VCaP (cell line): ENCODE measurements around the gene KRTAP10-2.
"Not testable (repeated sequence)": the region's sequence is repeated elsewhere in the genome, so short reads cannot be mapped to it uniquely, and the experiment has no call there.

Source experiments
- H3K27ac ChIP-seq: fragments of 450-650 bp; 2 replicates; pipeline ENCODE4 v1.5.1; 2017
- TF ChIP-seq, protein P1 (sequence below): fragments of 450-650 bp; conservative IDR thresholded peaks from 2 replicates; pipeline ENCODE4 v1.5.1; 2017; ENCODE audit warnings: mild to moderate bottlenecking, moderate library complexity

Gene KRTAP10-2, protein sequence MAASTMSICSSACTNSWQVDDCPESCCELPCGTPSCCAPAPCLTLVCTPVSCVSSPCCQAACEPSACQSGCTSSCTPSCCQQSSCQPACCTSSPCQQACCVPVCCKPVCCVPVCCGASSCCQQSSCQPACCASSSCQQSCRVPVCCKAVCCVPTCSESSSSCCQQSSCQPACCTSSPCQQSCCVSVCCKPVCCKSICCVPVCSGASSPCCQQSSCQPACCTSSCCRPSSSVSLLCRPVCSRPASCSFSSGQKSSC

DNA sequence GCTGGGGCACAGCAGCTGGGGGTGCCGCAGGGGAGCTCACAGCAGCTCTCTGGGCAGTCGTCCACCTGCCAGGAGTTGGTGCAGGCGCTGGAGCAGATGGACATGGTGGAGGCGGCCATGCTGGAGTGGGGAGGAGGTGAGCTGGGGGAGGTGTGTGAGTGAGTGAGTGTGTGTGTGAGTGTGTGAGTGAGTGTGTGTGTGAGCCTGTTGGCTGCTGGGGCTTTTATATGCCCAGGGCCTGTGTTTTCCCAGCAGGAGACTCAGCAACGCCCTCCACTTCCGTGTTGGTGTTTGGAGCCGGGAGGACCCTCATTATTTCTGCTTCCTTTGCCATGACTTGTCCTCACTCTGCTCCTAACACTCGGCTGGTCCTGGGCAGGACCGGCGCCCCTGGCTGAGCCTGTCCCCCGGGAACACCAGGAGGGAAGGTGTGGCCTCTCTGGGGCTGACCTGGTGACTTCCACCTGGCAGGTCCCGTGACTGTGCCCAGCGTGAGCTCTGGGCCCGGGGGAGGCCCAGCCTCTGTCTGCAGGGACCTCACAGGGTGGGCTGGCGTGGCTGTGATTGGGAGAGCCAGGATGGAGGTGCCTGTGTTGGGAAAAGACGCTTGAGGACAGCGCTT, at the start of gene KRTAP10-2:
Gene KRTAP10-2, minus strand, starts transcription at position 166 of the 622 bp plus-strand sequence. Its CDS starts 47 bp downstream, at position 119.
- TF ChIP-seq, protein P1, sequence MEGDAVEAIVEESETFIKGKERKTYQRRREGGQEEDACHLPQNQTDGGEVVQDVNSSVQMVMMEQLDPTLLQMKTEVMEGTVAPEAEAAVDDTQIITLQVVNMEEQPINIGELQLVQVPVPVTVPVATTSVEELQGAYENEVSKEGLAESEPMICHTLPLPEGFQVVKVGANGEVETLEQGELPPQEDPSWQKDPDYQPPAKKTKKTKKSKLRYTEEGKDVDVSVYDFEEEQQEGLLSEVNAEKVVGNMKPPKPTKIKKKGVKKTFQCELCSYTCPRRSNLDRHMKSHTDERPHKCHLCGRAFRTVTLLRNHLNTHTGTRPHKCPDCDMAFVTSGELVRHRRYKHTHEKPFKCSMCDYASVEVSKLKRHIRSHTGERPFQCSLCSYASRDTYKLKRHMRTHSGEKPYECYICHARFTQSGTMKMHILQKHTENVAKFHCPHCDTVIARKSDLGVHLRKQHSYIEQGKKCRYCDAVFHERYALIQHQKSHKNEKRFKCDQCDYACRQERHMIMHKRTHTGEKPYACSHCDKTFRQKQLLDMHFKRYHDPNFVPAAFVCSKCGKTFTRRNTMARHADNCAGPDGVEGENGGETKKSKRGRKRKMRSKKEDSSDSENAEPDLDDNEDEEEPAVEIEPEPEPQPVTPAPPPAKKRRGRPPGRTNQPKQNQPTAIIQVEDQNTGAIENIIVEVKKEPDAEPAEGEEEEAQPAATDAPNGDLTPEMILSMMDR = no peak
- no peak within 1 kb of the TSS for H3K27ac ChIP-seq

DNA sequence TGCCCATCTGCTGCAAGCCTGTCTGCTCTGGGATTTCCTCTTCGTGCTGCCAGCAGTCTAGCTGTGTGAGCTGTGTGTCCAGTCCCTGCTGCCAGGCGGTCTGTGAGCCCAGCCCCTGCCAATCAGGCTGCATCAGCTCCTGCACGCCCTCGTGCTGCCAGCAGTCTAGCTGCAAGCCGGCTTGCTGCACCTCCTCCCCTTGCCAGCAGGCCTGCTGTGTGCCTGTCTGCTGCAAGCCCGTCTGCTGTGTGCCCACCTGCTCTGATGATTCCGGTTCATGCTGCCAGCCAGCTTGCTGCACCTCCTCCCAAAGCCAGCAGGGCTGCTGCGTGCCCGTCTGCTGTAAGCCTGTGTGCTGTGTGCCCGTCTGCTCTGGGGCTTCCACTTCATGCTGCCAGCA, 49.8 kb upstream of the KRTAP10-2 start:
- TF ChIP-seq, protein P1 = peak; percentile 23

DNA sequence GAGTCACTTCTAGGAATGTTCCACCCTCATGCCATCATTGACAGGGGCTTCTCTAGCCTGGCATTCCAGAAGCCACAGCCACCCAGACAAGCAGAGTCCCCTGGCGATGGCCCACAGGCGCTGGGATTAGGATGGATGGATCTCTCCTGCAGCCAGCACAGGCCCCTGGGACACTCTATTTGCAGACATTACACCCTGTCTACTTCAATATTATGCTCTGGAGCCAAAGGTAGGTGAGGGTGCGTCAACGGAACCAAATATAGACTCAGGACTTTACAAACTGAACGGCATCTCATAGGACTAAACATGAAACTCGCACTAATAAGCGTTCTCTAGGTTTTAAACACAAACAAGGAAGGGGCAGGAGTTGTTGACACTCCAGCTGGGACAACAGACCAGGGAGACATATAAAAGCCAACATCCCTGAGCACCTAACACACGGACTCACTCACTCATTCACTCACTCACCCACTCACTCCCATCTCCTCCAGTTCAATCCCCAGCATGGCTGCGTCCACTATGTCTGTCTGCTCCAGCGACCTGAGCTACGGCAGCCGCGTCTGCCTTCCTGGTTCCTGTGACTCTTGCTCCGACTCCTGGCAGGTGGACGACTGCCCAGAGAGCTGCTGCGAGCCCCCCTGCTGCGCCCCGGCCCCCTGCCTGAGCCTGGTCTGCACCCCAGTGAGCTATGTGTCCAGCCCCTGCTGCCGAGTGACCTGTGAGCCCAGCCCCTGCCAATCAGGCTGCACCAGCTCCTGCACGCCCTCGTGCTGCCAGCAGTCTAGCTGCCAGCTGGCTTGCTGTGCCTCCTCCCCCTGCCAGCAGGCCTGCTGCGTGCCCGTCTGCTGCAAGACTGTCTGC, 49.0 kb upstream of the KRTAP10-2 start, which contains the start of gene KRTAP10-7:
Gene KRTAP10-7, plus strand, starts transcription at position 480 of the 861 bp plus-strand sequence. Its CDS starts 25 bp downstream, at position 505.
- H3K27ac ChIP-seq = not testable (repeated sequence)

More for the DNA sequence above, 49.8 kb upstream of the KRTAP10-2 start:
- not testable (repeated sequence) for H3K27ac ChIP-seq

DNA sequence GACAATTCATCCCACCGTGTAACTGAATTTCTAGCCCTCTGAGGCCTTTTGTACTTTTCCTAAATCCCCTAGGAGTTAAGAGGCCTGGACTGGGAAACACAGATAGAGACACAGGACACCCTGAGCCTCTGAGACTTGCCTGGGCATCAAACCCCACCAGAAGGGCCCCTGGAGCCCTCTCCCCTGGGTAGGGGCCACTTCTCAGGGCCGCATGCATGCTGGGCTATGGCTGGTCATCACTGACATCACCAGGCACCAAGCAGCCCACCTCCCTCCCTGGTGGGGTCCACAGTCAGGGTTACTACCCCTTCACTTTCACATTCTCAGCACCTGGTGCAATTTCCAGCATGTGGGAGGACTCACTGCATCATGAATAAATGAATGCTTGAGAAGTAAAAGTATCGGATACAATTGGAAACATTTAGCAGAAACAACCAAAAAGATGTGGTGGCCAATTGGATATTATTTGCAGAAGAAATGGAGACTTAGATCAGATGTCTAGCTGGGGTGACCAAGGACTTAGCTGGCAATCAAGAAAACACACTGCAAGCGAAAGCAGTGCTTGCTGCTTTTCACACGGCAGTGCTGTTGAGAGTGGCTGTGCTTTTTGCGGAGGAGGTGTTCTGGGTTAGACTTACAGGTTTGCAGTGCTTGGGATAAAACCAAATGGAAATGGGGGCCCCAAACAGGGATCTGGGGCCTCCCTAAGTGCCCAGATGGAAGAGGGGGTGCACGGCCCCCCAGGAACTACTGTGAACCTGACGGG, 48.1 kb upstream of the KRTAP10-2 start:
- TF ChIP-seq, protein P1 = no peak
- no peak overlapping the region for H3K27ac ChIP-seq

DNA sequence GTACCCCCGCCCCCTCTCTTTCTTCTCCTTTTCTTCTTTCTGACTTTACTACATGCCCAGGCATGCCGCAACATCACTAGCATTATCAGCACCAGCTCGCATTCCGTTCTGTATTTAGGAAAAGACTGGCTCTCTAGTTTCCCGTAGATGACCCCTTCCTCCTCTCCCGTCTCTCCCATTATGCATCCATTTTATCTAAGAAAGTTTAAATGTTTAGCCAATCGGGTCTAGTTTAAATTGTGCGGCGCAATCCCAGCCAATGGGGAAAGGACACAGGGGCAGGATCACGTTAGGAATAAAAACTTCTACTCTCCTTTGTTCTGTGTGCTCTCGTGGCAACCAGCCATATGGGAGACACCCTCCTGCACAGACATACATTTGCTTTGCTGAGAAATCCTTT, 46.8 kb upstream of the KRTAP10-2 start:
- no peak overlapping the region for H3K27ac ChIP-seq
- TF ChIP-seq, protein P1 = no peak

DNA sequence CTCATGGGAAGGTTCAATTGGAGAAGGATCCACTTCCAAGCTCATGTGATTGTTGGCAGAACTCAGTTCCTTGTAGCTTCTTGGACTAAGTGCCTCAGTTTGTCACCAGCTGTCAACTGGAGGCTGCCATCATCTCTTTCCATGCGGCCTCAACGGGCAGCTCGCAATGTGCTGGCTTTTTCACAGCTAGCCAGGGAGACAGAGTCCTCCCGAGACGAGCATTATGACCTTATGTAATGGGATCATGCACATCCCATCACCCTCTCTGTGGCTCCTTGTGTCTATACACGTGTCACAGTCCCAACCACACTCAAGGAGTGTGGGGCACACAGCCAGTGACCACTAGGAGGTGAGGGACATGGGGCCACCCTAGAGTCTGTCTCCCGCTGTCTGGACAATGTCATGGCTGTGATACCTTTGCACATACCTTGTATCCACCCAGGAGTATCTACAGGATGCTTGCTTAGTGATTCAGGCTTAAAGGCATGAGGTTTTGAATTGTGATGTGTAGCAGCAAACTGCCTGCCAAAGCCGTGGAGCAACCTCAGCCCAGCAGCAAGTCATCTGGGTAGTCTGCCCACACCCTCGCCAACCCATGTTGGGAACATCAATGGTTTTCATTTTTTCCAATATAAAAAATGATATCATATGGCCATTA, 44.9 kb upstream of the KRTAP10-2 start:
- H3K27ac ChIP-seq = no peak overlapping the region
- TF ChIP-seq, protein P1 = no peak

DNA sequence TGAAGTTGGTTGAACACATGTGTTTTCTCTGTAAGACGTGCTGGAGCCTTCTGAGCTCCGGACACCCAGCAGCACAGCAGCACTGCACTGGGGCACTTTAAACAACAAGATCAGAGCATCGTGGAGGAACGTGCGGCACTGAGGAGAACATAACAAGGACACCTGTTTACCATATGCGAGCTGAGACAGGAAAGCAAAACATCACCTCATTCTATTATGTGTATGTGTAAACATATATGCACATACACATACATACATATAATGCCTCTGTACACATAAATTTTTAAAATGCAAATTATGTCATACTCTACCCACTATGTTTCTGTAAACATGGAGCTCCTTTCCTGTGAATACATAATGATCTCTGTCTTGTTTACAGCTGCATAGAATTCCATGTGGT, 44.2 kb upstream of the KRTAP10-2 start:
- no peak overlapping the region for H3K27ac ChIP-seq
- TF ChIP-seq, protein P1 = no peak
